Posterior vena cava (tissue), 2 donors: ENCODE results near the gene OGFR. TPM values are rescaled to one million over a fixed set of nuclear protein-coding genes. Genes with fewer than 3 reads are reported as not detected.

Source experiments
- DNase-seq: peaks from one replicate; pipeline ENCODE4 v3.0.0-alpha.2; 2020; ENCODE audit warnings: low spot score
- intact Hi-C, 2 donors: fragments of 100-400 bp; cut with DNase I; formaldehyde crosslinking; loops; one replicate each; pipeline versions ENCODE4 v1.14.1 to v1.14.2; 2022 to 2023
- total RNA-seq, 2 donors: library from RNA; stranded (reverse); fragmentation: NEBNext Ultra II Directional; extraction: Animal tissue kit (Norgen Biotek cat#: 25700); gene quantifications; one replicate each; pipeline ENCODE4 v1.2.1, GENCODE V29; 2021
- donor health status: DM: yes; HTN: yes; CAD: no.
- donor health status: DM: yes; HTN: yes; CAD: no.

The OGFR gene
- total RNA-seq, 2 donors from 2014 or later = 27.7 to 29.4 TPM

DNA sequence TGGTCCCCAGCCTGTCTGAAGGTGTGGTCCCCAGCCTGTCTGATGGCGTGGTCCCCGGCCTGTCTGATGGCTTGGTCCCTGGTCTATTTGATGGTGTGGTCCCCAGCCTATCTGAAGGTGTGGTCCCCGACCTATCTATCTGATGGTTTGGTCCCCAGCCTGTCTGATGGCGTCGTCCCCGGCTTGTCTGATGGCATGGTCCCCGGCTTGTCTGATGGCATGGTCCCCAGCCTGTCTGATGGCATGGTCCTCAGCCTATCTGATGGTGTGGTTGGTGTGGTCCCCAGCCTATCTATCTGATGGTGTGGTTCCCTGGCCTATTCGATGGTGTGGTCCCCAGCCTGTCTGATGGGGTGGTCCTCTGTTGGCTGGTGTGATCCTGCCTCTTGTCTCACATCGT, 26.6 kb upstream of the OGFR start:
- DNase-seq = no peak
- intact Hi-C loops = loop anchor here in 1 of 2 donors (10.0 kb wide), 2 partner anchors 103 to 273 kb away; no protein-coding TSS in a partner anchor

DNA sequence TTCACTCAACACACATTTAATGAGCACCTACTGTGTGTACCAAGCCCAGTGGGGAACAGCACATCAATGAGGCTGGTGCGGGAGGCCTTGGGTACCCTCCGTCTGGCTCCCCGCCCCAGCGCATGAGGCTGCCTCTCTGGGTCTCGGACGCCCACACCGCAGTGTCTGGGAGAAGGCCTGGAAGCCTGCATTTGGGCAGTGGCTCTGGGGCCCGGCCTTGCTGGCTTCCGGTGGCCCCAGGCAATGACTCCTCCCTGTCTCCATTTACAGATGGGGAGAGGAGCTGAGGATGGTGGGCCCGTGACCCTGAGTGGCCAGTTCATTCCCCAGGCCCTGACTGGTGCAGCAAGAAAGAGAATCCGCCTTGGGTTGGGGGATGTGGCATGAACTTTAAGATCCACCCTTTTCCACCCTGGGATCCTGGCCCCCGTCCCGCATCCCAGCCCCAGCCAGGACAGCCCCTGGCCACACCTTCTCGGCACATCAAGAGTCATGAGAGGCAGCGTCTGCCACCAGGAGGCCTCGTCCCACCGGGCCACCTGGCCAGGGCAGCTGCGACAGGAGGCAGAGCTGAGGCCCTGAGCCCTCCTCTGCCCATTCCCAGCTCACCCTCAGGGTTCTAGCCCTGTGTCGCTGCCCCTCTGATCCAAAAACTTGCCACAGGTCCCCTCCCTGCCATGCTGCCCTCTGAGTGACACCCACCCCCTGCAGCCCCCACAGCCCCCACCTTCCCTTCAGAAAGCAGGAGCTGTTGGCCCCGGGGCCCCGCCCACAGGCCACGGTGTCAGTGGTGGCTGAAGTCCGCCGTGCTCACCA, 25.8 kb upstream of the OGFR start:
- no peak for DNase-seq
- intact Hi-C loops = loop anchor here in 1 of 2 donors (10.0 kb wide), 2 partner anchors 104 to 274 kb away; no protein-coding TSS in a partner anchor

GRCh38 chr20:62779417-62779685, 25.3 kb upstream of the OGFR start:
- DNase-seq = no peak
- intact Hi-C loops = loop anchor here in 1 of 2 donors (10.0 kb wide), 2 partner anchors 105 to 275 kb away; no protein-coding TSS in a partner anchor

DNA sequence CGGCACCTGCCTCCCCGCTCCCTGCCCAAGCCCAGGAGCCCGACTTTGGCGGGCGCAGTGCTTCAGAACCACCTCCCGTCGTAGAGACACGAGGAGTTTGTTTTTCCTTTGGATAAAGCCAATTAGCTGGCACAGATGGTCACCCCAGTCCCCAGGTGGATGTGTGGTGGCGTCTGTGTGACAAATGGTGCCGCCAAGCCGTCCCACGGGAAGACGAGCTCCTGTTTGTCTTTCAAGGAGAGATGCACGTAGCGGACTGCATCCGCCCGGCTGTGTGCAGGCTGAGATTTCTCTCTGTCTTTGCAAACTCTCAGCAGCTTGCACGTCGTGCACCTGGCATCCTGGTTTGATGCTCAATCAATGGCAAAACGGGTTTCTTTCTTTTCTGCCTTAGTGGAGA, 24.4 kb upstream of the OGFR start:
- intact Hi-C loops = no loop called here
- no peak for DNase-seq

DNA sequence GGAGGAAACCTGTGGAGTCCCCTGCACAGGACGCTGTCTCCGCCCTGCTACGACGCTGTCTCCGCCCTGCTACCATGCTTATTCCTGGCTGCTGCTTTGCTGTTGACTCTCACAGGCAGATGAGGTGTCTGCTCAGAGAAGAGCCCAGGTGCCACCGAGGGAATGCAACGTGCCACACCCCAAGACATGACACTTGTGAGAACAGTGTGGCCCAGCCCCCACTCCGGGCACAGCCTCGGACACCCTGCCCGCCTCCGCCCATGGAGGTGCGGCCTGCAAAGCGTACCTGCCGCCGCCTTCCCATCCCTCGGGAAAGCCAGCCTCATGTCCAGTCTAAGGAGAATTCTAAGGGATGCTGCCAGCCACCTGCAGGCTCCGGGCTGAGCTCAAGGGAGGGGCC, 23.9 kb upstream of the OGFR start:
- intact Hi-C loops = no loop called here
- no peak for DNase-seq

GRCh38 chr20:62782149-62782892, 22.3 kb upstream of the OGFR start:
- DNase-seq = no peak
- intact Hi-C loops = no loop called here

- intact Hi-C loops = no loop called here
- no peak for DNase-seq
Measured at GRCh38 chr20:62782893-62783278, 21.7 kb upstream of the OGFR start.

DNA sequence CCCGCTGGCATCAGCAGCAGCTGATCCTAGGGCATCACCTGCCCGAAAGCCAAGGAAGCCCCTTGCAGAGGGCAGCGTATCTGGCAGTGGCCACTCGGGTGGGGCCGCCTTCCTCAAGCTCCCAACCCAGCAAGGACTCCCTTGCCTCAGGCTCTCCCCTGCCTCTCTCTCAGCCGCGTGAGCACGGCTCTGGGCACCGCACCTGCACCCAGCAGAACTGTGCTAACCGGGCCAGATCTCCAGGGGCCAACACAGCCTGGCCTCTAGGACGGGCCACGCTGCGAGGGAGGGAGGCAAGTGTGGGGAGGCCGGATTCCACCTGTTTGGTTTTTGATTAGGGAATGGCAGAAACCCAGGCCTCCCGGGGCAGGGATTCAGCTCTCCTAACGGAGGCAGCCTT, 20.1 kb upstream of the OGFR start:
- intact Hi-C loops = no loop called here
- DNase-seq = no peak

DNA sequence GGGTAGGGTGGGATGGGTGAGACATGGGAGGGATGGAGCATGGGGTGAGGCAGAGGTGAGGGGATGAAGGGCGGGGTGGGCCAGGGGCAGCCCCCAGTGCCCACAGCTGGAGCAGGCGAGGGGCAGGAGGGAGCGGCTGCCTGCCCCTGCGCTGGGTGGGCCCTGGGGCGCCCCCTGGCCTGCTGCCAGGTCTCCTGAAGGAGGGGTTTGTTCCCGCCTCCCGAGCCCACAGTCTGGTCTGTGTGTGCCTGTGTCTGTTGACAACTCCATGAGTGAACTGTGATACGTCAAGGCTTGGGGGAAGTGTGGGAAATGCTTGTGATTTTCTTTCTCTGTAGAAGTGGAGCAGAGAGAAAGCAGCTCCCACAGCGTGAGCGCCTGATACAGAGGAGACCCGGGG, 19.2 kb upstream of the OGFR start:
- no peak for DNase-seq
- intact Hi-C loops = no loop called here

- no peak for DNase-seq
- intact Hi-C loops = no loop called here
Measured at GRCh38 chr20:62786157-62786556, 18.5 kb upstream of the OGFR start.

DNA sequence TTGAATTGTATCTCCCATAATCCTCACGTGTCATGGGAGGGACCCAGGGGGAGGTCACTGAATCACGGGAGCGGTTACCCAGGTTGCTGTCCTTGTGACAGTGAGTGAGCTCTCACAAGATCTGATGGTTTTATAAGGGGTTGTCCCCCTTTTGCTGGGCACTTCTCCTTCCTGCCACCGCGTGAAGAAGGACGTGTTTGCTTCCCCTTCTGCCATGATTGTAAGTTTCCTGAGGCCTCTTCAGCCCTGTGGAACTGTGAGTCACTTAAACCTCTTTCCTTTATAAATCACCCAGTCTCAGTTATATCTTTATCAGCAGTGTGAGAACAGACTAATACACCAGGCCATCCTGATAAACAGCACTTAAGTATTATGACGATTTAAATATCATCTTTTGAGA, 17.3 kb upstream of the OGFR start:
- no peak for DNase-seq
- intact Hi-C loops = no loop called here

GRCh38 chr20:62787866-62788265, 16.8 kb upstream of the OGFR start:
- intact Hi-C loops = no loop called here
- DNase-seq = no peak

DNA sequence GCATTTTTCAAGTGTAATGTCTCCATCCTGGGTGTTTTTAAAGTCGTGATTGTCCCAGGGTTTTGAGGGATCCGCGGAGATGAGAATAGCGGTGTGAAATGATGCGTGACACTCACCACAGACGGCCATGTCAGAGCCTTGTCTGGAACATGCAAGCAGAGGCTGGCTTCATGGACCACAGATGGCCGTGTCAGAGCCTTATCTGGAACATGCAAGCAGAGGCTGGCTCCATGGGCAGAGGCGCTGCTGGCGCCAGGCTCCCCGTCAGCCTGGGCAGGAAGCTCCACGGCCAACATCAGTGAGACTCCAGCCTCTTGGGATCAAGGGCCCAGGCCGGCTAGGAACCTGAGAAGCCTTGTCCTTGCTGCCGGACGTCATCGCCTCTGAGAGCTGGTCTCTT, 16.0 kb upstream of the OGFR start:
- intact Hi-C loops = no loop called here

DNA sequence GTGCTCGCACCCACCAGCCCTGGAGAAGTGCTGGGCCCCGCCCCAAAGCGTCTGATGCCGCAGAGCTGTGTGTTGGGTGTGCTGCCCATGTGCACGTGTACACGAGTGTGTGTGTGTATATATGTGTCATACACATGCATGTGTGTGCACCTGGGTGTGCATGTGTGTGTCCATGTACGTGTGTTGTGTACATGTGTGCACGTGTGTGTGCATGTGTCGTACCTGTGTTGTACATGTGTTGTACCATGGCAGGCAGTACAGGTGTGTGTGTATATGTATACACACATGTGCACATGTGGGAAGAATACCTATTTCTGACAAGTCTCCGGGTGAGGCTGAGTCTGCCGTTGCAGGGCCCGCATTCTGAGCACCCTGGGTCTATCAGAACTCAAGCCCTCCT, 14.6 kb upstream of the OGFR start:
- intact Hi-C loops = loop anchor here (5.0 to 10.0 kb wide), 3 partner anchors 123 to 385 kb away; partner anchors contain the start of gene CABLES2 (in 1 of the 2)
- DNase-seq = no peak

More for the DNA sequence above, 16.0 kb upstream of the OGFR start:
- no peak for DNase-seq

- intact Hi-C loops = loop anchor here (5.0 to 10.0 kb wide), 3 partner anchors 124 to 387 kb away; partner anchors contain the start of gene CABLES2 (in 1 of the 2)
- peak; percentile 92 for DNase-seq
Measured at GRCh38 chr20:62791301-62792181, 13.1 kb upstream of the OGFR start.

DNA sequence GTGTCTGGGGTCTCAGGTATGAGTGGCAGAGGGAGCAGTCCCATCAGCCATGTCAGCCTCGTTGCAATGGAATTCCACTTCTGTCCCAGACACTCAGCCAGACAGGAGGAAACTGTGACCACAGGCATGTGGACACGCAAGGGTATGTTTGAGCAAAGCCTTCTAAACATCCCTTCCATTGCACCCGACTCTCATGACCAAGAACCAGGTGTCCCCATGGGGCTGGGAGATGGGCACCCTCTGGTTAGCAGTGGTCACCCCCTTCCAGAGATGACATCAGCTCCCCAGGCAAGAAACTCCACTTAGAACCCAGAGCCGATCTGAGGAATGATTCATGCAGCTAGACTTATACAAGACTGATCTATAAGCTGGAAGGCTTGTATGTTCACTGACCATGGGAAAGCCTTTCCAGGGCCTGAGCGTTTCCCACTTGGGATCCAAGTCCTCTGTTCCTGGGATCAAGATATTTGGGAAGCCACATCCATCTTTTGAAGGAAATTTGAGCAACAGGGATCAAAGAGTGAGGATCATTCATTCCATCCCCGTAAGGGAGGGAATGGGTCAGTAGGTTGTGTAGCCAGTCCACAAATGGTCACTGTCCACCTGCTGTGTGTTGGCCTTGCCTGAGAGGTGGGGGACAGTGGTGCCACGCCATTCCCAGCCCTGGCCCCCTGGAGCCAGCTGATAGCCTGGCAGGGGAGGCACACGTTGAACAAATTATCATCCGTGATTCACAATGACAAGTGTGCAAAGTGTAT, 12.3 kb upstream of the OGFR start:
- DNase-seq = no peak
- intact Hi-C loops = loop anchor here (5.0 to 10.0 kb wide), 3 partner anchors 125 to 388 kb away; partner anchors contain the start of gene CABLES2 (in 1 of the 2)

- intact Hi-C loops = loop anchor here (5.0 to 10.0 kb wide), 3 partner anchors 126 to 388 kb away; partner anchors contain the start of gene CABLES2 (in 1 of the 2)
- DNase-seq = no peak
Measured at GRCh38 chr20:62792940-62793756, 11.5 kb upstream of the OGFR start.

GRCh38 chr20:62793757-62794006, 11.0 kb upstream of the OGFR start:
- DNase-seq = no peak
- intact Hi-C loops = loop anchor here (5.0 to 10.0 kb wide), 3 partner anchors 126 to 389 kb away; partner anchors contain the start of gene CABLES2 (in 1 of the 2)
